ENCODE measurements around the gene GPR15LG. TPM values are rescaled to one million over a fixed set of nuclear protein-coding genes. Genes with fewer than 3 reads are reported as not detected.

The GPR15LG gene
- total RNA-seq, 1 experiment from 2014 or later: not detected

GRCh38 chr10:84204122-84204521 is 30.5 kb downstream of the GPR15LG start:
- DNase-seq (ENCODE audit: low read depth): no peak
- in situ Hi-C loops (cut with HindIII; ENCODE audit: low pct_unique_long_range_greater_than_20kb, low sequenced_read_pairs): no loop called here

- no peak for DNase-seq (ENCODE audit: low read depth)
- in situ Hi-C loops (cut with HindIII; ENCODE audit: low pct_unique_long_range_greater_than_20kb, low sequenced_read_pairs): no loop called here
These were observed 31.0 kb downstream of the GPR15LG start for GRCh38 chr10:84204610-84205009.

- peak; percentile 53 for DNase-seq (ENCODE audit: low read depth)
- in situ Hi-C loops (cut with HindIII; ENCODE audit: low pct_unique_long_range_greater_than_20kb, low sequenced_read_pairs): no loop called here
These were observed 31.6 kb downstream of the GPR15LG start for GRCh38 chr10:84205049-84205852.

- in situ Hi-C loops (cut with HindIII; ENCODE audit: low pct_unique_long_range_greater_than_20kb, low sequenced_read_pairs): no loop called here
- DNase-seq (ENCODE audit: low read depth): no peak
These were observed 32.4 kb downstream of the GPR15LG start for GRCh38 chr10:84205853-84206525.

- DNase-seq (ENCODE audit: low read depth): no peak
- in situ Hi-C loops (cut with HindIII; ENCODE audit: low pct_unique_long_range_greater_than_20kb, low sequenced_read_pairs): no loop called here
These were observed 34.4 kb downstream of the GPR15LG start for GRCh38 chr10:84208023-84208422.

GRCh38 chr10:84211566-84211965 is 38.0 kb downstream of the GPR15LG start:
- no peak for DNase-seq (ENCODE audit: low read depth)
- in situ Hi-C loops (cut with HindIII; ENCODE audit: low pct_unique_long_range_greater_than_20kb, low sequenced_read_pairs): no loop called here

GRCh38 chr10:84212014-84212413 is 38.4 kb downstream of the GPR15LG start:
- in situ Hi-C loops (cut with HindIII; ENCODE audit: low pct_unique_long_range_greater_than_20kb, low sequenced_read_pairs): no loop called here
- DNase-seq (ENCODE audit: low read depth): no peak

GRCh38 chr10:84213076-84213475 is 39.5 kb downstream of the GPR15LG start:
- DNase-seq (ENCODE audit: low read depth): no peak
- in situ Hi-C loops (cut with HindIII; ENCODE audit: low pct_unique_long_range_greater_than_20kb, low sequenced_read_pairs): no loop called here

GRCh38 chr10:84214046-84214572 is 40.5 kb downstream of the GPR15LG start:
- in situ Hi-C loops (cut with HindIII; ENCODE audit: low pct_unique_long_range_greater_than_20kb, low sequenced_read_pairs): no loop called here
- DNase-seq (ENCODE audit: low read depth): no peak

- in situ Hi-C loops (cut with HindIII; ENCODE audit: low pct_unique_long_range_greater_than_20kb, low sequenced_read_pairs): no loop called here
- no peak for DNase-seq (ENCODE audit: low read depth)
These were observed 41.1 kb downstream of the GPR15LG start for GRCh38 chr10:84214612-84215235.

- DNase-seq (ENCODE audit: low read depth): no peak
- in situ Hi-C loops (cut with HindIII; ENCODE audit: low pct_unique_long_range_greater_than_20kb, low sequenced_read_pairs): no loop called here
These were observed 43.2 kb downstream of the GPR15LG start for GRCh38 chr10:84216834-84217233.

- DNase-seq (ENCODE audit: low read depth): no peak
- in situ Hi-C loops (cut with HindIII; ENCODE audit: low pct_unique_long_range_greater_than_20kb, low sequenced_read_pairs): no loop called here
These were observed 44.1 kb downstream of the GPR15LG start for GRCh38 chr10:84217746-84218145.

- DNase-seq (ENCODE audit: low read depth): no peak
- in situ Hi-C loops (cut with HindIII; ENCODE audit: low pct_unique_long_range_greater_than_20kb, low sequenced_read_pairs): no loop called here
These were observed 48.3 kb downstream of the GPR15LG start for GRCh38 chr10:84221916-84222315.

- in situ Hi-C loops (cut with HindIII; ENCODE audit: low pct_unique_long_range_greater_than_20kb, low sequenced_read_pairs): no loop called here
- DNase-seq (ENCODE audit: low read depth): no peak
These were observed 50.9 kb downstream of the GPR15LG start for GRCh38 chr10:84224411-84225028.

GRCh38 chr10:84225427-84226173 is 52.0 kb downstream of the GPR15LG start, which contains the start of gene LRIT2:
TSS of gene LRIT2 (minus strand) at chr10:84225544. CDS start at chr10:84225520, 24 bp downstream.
- in situ Hi-C loops (cut with HindIII; ENCODE audit: low pct_unique_long_range_greater_than_20kb, low sequenced_read_pairs): no loop called here

GRCh38 chr10:84226616-84227015 is 53.0 kb downstream of the GPR15LG start:
- DNase-seq (ENCODE audit: low read depth): no peak
- in situ Hi-C loops (cut with HindIII; ENCODE audit: low pct_unique_long_range_greater_than_20kb, low sequenced_read_pairs): no loop called here

More at GRCh38 chr10:84225427-84226173, 52.0 kb downstream of the GPR15LG start, which contains the start of gene LRIT2:
- DNase-seq (ENCODE audit: low read depth): no peak

GRCh38 chr10:84227810-84228209 is 54.2 kb downstream of the GPR15LG start:
- no peak for DNase-seq (ENCODE audit: low read depth)
- in situ Hi-C loops (cut with HindIII; ENCODE audit: low pct_unique_long_range_greater_than_20kb, low sequenced_read_pairs): no loop called here

GRCh38 chr10:84230359-84230758 is 56.8 kb downstream of the GPR15LG start:
- in situ Hi-C loops (cut with HindIII; ENCODE audit: low pct_unique_long_range_greater_than_20kb, low sequenced_read_pairs): no loop called here
- DNase-seq (ENCODE audit: low read depth): no peak
